Loucy (cell line): ENCODE data around the gene DIP2B.

ENCODE experiments used
- CTCF ChIP-seq: fragments of 200-600 bp; sonication (generic); conservative IDR thresholded peaks from 2 replicates; pipeline ENCODE4 v1.5.1; 2014; ENCODE audit warnings: mild to moderate bottlenecking, antibody characterized with exemption, low read length
- EZH2phosphoT487 ChIP-seq: fragments of 200-600 bp; IDR thresholded peaks from 2 replicates; pipeline ENCODE4 v1.6.1; 2018; ENCODE audit warnings: antibody characterized with exemption, mild to moderate bottlenecking, moderate library complexity, borderline replicate concordance

DNA sequence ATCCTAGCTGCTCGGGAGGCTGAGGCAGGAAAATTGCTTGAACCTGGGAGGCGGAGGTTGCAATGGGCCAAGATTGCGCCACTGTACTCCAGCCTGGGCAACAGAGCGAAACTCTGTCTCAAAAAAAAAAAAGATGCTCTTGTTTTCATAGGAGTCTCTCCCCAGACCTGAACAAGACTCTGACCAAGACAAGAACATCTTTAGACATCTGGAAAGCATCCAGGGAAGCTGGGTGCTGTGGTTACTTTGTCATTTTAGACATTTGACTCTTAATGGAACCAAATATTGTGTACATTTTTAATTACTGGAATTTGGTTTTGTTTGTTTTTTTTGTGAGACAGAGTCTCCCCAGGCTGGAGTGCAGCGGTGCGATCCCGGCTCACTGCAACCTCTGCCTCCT is 238.0 kb downstream of the DIP2B start:
- TF ChIP-seq CTCF (no peak), EZH2phosphoT487 (no peak)
